Measurements from ENCODE around the gene SPATA2. TPM values are rescaled to one million over a fixed set of nuclear protein-coding genes. Genes with fewer than 3 reads are reported as not detected.

Gene SPATA2
- polyA plus RNA-seq, 1 donor from 2014 or later = 7.1 TPM

GRCh38 chr20:49915118-49915379, 280 bp downstream of the SPATA2 start:
- Mint-ChIP-seq H3K27me3 (peaks cover 2% of the 10 kb centered on the region), H3K36me3 (peaks cover 1% of the 10 kb centered on the region), H3K4me3 (peak overlapping the region; percentile 98 to 100 (median 98)), H3K4me1 (peaks cover 29 to 34% (median 31%) of the 10 kb centered on the region in 3 donors), H3K9me3 (no peaks in the 10 kb centered on the region), H3K27ac (peak overlapping the region; percentile 99 to 100 (median 100))

GRCh38 chr20:49914310-49915117, 815 bp downstream of the SPATA2 start:
- Mint-ChIP-seq H3K9me3 (no peaks in the 10 kb centered on the region), H3K4me1 (peaks cover 29 to 34% (median 31%) of the 10 kb centered on the region in 3 donors), H3K27me3 (peaks cover 2% of the 10 kb centered on the region), H3K36me3 (peaks cover 1% of the 10 kb centered on the region), H3K4me3 (peak overlapping the region; percentile 94 to 100 (median 98)), H3K27ac (peak overlapping the region; percentile 99 to 100 (median 100))

- Mint-ChIP-seq H3K4me3 (peak overlapping the region; percentile 47 to 100 (median 98)), H3K27ac (peak overlapping the region in 1 of 3 donors; percentile 99), H3K9me3 (no peaks in the 10 kb centered on the region), H3K27me3 (peaks cover 2% of the 10 kb centered on the region), H3K4me1 (peaks cover 29 to 34% (median 31%) of the 10 kb centered on the region in 3 donors), H3K36me3 (peaks cover 3% of the 10 kb centered on the region)
These were observed 1.8 kb downstream of the SPATA2 start for GRCh38 chr20:49913399-49914047.

- Mint-ChIP-seq H3K36me3 (peaks cover 11% of the 10 kb centered on the region), H3K4me1 (peaks cover 13 to 19% (median 17%) of the 10 kb centered on the region in 3 donors), H3K4me3 (no peak overlapping the region), H3K27me3 (no peaks in the 10 kb centered on the region), H3K27ac (peak overlapping the region in 1 of 3 donors; percentile 37), H3K9me3 (no peaks in the 10 kb centered on the region)
These were observed 5.0 kb downstream of the SPATA2 start for GRCh38 chr20:49910340-49910706.

- Mint-ChIP-seq H3K27ac (no peak overlapping the region), H3K4me3 (no peak overlapping the region), H3K4me1 (peaks cover 11 to 18% (median 16%) of the 10 kb centered on the region in 3 donors), H3K36me3 (peaks cover 11% of the 10 kb centered on the region), H3K9me3 (no peaks in the 10 kb centered on the region), H3K27me3 (no peaks in the 10 kb centered on the region)
These were observed 5.6 kb downstream of the SPATA2 start for GRCh38 chr20:49909499-49910339.

- Mint-ChIP-seq H3K27me3 (no peaks in the 10 kb centered on the region), H3K4me1 (peaks cover 4 to 5% (median 4%) of the 10 kb centered on the region in 3 donors), H3K9me3 (no peaks in the 10 kb centered on the region), H3K27ac (peak overlapping the region in 1 of 3 donors; percentile 74), H3K4me3 (peak overlapping the region in 1 of 4 donors; percentile 20), H3K36me3 (peaks cover 11% of the 10 kb centered on the region)
These were observed 7.1 kb downstream of the SPATA2 start for GRCh38 chr20:49908258-49908565.

- H3K36me3 Mint-ChIP-seq = peaks cover 11% of the 10 kb centered on the region
- peak overlapping the region in 1 of 3 donors; percentile 74 for H3K27ac Mint-ChIP-seq
- H3K4me1 Mint-ChIP-seq = peaks cover 3 to 4% (median 4%) of the 10 kb centered on the region in 3 donors
- H3K9me3 Mint-ChIP-seq = no peaks in the 10 kb centered on the region
- peak overlapping the region in 1 of 4 donors; percentile 14 for H3K4me3 Mint-ChIP-seq
- H3K27me3 Mint-ChIP-seq = no peaks in the 10 kb centered on the region
These were observed 7.7 kb downstream of the SPATA2 start for GRCh38 chr20:49907405-49908257.

- Mint-ChIP-seq H3K36me3 (peaks cover 11% of the 10 kb centered on the region), H3K4me1 (peaks cover 0 to 2% (median 0%) of the 10 kb centered on the region in 3 donors), H3K9me3 (no peaks in the 10 kb centered on the region), H3K4me3 (peak overlapping the region in 1 of 4 donors; percentile 26), H3K27me3 (no peaks in the 10 kb centered on the region), H3K27ac (no peak overlapping the region)
These were observed 8.6 kb downstream of the SPATA2 start for GRCh38 chr20:49906615-49907154.

GRCh38 chr20:49906101-49906604, 9.2 kb downstream of the SPATA2 start:
- Mint-ChIP-seq H3K4me3 (peak overlapping the region in 1 of 4 donors; percentile 26), H3K36me3 (peaks cover 11% of the 10 kb centered on the region), H3K4me1 (peaks cover 0 to 2% (median 0%) of the 10 kb centered on the region in 3 donors), H3K9me3 (no peaks in the 10 kb centered on the region), H3K27ac (peak overlapping the region in 1 of 3 donors; percentile 48), H3K27me3 (no peaks in the 10 kb centered on the region)

- Mint-ChIP-seq H3K4me3 (no peak overlapping the region), H3K36me3 (peaks cover 9% of the 10 kb centered on the region), H3K9me3 (no peaks in the 10 kb centered on the region), H3K27ac (peak overlapping the region in 1 of 3 donors; percentile 48), H3K27me3 (no peaks in the 10 kb centered on the region), H3K4me1 (no peaks in the 10 kb centered on the region)
These were observed 9.8 kb downstream of the SPATA2 start for GRCh38 chr20:49905415-49906091.

- Mint-ChIP-seq H3K4me3 (no peak overlapping the region), H3K27ac (peak overlapping the region in 1 of 3 donors; percentile 80), H3K36me3 (peaks cover 9% of the 10 kb centered on the region), H3K9me3 (no peaks in the 10 kb centered on the region), H3K27me3 (no peaks in the 10 kb centered on the region), H3K4me1 (no peaks in the 10 kb centered on the region)
These were observed 10.7 kb downstream of the SPATA2 start for GRCh38 chr20:49904440-49905214.

GRCh38 chr20:49901588-49901987, 13.7 kb downstream of the SPATA2 start:
- peaks cover 6% of the 10 kb centered on the region for H3K36me3 Mint-ChIP-seq
- H3K27me3 Mint-ChIP-seq = no peaks in the 10 kb centered on the region
- no peak overlapping the region for H3K4me3 Mint-ChIP-seq
- H3K27ac Mint-ChIP-seq = no peak overlapping the region
- no peaks in the 10 kb centered on the region for H3K4me1 Mint-ChIP-seq
- no peaks in the 10 kb centered on the region for H3K9me3 Mint-ChIP-seq
